Measurements from ENCODE around the gene ZNF397.

ZNF397 gene

GRCh38 chr18:35267161-35267651 lies 26.4 kb downstream of the ZNF397 start:
- TF ChIP-seq Cebpa-rat (IDR thresholded peaks at IDR 0.05), result no peak
- Histone ChIP-seq H3K4me2 (no peak overlapping the region), H3K27me3 (no peaks in the 10 kb centered on the region), H3K9me3 (peaks cover 61% of the 10 kb centered on the region), H3K4me3 (peak overlapping the region; percentile 22; the same call in 1 of the 2 replicates), H3K4me1 (peaks cover 7% of the 10 kb centered on the region; the same call in 1 of the 2 replicates), H3K36me3 (peaks cover 67% of the 10 kb centered on the region), H3K9ac (no peak overlapping the region), H4K20me1 (no peaks in the 10 kb centered on the region), H3K27ac (no peak overlapping the region)

GRCh38 chr18:35267809-35268208 lies 27.0 kb downstream of the ZNF397 start:
- Histone ChIP-seq H3K27me3 (no peaks in the 10 kb centered on the region), H3K4me1 (peaks cover 7% of the 10 kb centered on the region; the same call in 1 of the 2 replicates), H4K20me1 (no peaks in the 10 kb centered on the region), H3K9me3 (peaks cover 67% of the 10 kb centered on the region), H3K27ac (no peak overlapping the region), H3K4me3 (no peak overlapping the region), H3K4me2 (no peak overlapping the region), H3K9ac (no peak overlapping the region), H3K36me3 (peaks cover 67% of the 10 kb centered on the region)
- TF ChIP-seq Cebpa-rat (IDR thresholded peaks at IDR 0.05), result no peak

DNA sequence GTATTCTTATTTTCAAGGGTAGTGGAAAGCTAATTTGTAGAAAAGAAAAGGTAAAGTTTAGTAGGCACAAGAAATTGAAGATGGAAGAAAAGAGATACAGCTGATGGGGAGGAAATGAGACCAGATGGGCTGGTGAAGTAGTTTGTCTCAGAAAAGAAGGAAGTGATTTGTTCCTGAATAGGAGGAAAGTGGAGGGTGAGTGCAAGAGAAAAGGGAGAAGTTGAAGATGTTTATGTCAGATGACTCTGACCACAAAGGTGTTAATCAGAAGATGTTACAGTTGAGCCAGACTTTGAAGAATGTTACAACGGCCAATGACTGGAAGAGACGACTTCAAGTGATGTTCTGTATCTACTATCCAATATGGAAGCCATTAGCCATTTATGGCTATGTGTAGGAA lies 28.0 kb downstream of the ZNF397 start:
- Histone ChIP-seq H3K9ac (no peak overlapping the region), H3K27me3 (no peaks in the 10 kb centered on the region), H3K4me1 (peaks cover 7% of the 10 kb centered on the region; the same call in 1 of the 2 replicates), H3K36me3 (peaks cover 57% of the 10 kb centered on the region), H3K27ac (no peak overlapping the region), H3K9me3 (peaks cover 76% of the 10 kb centered on the region), H3K4me2 (no peak overlapping the region; the same call in 1 of the 2 replicates), H3K4me3 (no peak overlapping the region), H4K20me1 (no peaks in the 10 kb centered on the region)
- no peak for TF ChIP-seq Cebpa-rat (IDR thresholded peaks at IDR 0.05)

DNA sequence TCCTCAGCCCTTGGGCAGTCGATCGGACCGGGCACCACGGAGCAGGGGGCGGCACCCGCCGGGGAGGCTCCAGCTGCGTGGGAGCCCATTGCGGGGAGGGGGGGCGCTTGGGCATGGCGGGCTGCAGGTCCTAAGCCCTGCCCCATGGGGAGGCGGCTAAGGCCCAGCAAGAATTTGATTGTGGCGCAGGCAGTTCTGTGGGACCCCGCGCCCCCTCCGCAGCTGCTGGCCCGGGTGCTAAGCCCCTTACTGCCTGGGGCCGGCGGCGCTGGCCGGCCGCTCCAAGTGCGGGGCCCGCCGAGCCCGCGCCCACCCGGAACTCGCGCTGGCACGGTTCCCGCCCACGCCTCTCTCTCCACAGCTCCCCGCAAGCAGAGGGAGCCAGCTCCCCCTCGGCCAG lies 30.8 kb downstream of the ZNF397 start:
- Histone ChIP-seq H4K20me1 (no peaks in the 10 kb centered on the region), H3K4me2 (no peak overlapping the region), H3K4me3 (no peak overlapping the region), H3K27me3 (no peaks in the 10 kb centered on the region), H3K4me1 (peaks cover 7% of the 10 kb centered on the region; the same call in 1 of the 2 replicates), H3K36me3 (peaks cover 33% of the 10 kb centered on the region), H3K9ac (no peak overlapping the region), H3K9me3 (peaks cover 80% of the 10 kb centered on the region), H3K27ac (no peak overlapping the region)
- no peak for TF ChIP-seq Cebpa-rat (IDR thresholded peaks at IDR 0.05)

DNA sequence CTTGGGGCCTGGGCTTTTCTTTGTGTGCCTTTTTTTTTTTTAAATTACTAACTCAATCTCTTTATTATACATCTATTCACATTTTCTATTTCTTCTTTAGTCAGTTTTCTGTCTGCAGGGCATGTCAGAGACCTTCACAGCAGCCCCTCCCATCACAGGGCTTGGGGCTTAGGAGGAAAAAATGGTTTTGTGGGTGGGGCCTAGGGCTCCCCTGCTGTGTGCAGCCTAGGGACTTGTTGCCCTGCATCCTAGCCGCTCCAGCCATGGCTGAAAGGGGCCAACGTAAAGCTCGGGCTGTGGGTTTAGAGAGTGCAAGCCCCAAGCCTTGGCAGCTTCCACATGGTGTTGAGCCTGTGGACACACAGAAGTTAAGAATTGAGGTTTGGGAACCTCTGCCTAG lies 35.4 kb downstream of the ZNF397 start:
- Histone ChIP-seq H3K27me3 (no peaks in the 10 kb centered on the region), H3K4me1 (no peaks in the 10 kb centered on the region), H4K20me1 (no peaks in the 10 kb centered on the region), H3K36me3 (peaks cover 22% of the 10 kb centered on the region), H3K9ac (no peak overlapping the region), H3K27ac (no peak overlapping the region), H3K4me3 (no peak overlapping the region), H3K4me2 (no peak overlapping the region), H3K9me3 (peaks cover 64% of the 10 kb centered on the region)
- no peak for TF ChIP-seq Cebpa-rat (IDR thresholded peaks at IDR 0.05)

DNA sequence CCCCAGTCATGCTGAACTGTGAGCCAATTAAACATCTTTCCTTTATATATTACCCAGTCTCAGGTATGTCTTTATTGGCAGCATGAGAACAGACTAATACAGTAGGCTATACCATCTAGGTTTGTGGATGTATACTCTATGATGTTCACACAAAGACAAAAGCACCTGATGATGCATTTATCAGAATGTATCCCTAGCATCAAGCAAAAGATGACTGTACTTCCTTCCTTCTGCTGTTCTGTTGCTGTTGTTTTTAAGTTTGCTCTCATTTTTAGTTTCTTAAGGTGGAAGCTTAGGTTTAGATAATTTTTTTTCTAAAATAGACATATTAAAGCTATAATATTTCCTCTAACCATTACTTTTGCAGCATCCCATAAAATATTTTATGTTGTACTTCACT lies 36.8 kb downstream of the ZNF397 start:
- Histone ChIP-seq H3K9ac (no peak overlapping the region), H3K9me3 (peaks cover 53% of the 10 kb centered on the region), H3K36me3 (peaks cover 15% of the 10 kb centered on the region), H3K4me3 (no peak overlapping the region), H4K20me1 (no peaks in the 10 kb centered on the region), H3K4me1 (no peaks in the 10 kb centered on the region), H3K27me3 (no peaks in the 10 kb centered on the region), H3K27ac (no peak overlapping the region), H3K4me2 (no peak overlapping the region)
- TF ChIP-seq Cebpa-rat (IDR thresholded peaks at IDR 0.05), result no peak

DNA sequence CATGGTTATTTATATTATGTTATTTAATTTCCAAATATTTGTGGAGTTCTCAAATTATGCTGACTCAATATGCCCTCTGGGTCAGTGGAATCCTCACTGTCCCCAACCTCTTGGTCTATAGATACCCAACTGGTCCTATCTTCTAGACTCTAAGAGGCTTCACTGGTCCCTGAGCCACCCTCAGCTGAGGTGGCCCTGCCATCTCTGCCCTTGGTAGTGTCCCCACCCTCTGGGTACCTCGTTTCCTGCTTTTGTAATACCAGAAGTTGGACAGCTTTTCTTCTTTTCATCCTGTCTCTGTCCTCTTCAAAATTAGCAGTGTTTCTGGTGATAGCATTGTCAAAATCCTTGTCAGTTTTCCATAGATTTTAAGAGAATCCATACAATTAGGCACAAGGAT lies 37.3 kb downstream of the ZNF397 start:
- no peak for TF ChIP-seq Cebpa-rat (IDR thresholded peaks at IDR 0.05)
- no peak overlapping the region for H3K4me3 ChIP-seq
- H3K4me1 ChIP-seq, result no peaks in the 10 kb centered on the region
- no peaks in the 10 kb centered on the region for H4K20me1 ChIP-seq
- H3K9ac ChIP-seq, result no peak overlapping the region
- no peak overlapping the region for H3K4me2 ChIP-seq
- no peak overlapping the region for H3K27ac ChIP-seq
- peaks cover 18% of the 10 kb centered on the region for H3K36me3 ChIP-seq
- no peaks in the 10 kb centered on the region for H3K27me3 ChIP-seq
- H3K9me3 ChIP-seq, result peaks cover 53% of the 10 kb centered on the region

GRCh38 chr18:35278969-35279368 lies 38.1 kb downstream of the ZNF397 start:
- H4K20me1 ChIP-seq, result no peaks in the 10 kb centered on the region
- no peak overlapping the region for H3K9ac ChIP-seq
- peaks cover 54% of the 10 kb centered on the region for H3K9me3 ChIP-seq
- no peak overlapping the region for H3K4me2 ChIP-seq
- no peak for TF ChIP-seq Cebpa-rat (IDR thresholded peaks at IDR 0.05)
- peaks cover 27% of the 10 kb centered on the region for H3K36me3 ChIP-seq
- no peak overlapping the region for H3K27ac ChIP-seq
- no peaks in the 10 kb centered on the region for H3K4me1 ChIP-seq
- no peak overlapping the region for H3K4me3 ChIP-seq
- H3K27me3 ChIP-seq, result no peaks in the 10 kb centered on the region

GRCh38 chr18:35282353-35282752 lies 41.5 kb downstream of the ZNF397 start:
- no peaks in the 10 kb centered on the region for H3K4me1 ChIP-seq
- no peak overlapping the region for H3K9ac ChIP-seq
- H4K20me1 ChIP-seq, result no peaks in the 10 kb centered on the region
- H3K4me3 ChIP-seq, result no peak overlapping the region
- no peak for TF ChIP-seq Cebpa-rat (IDR thresholded peaks at IDR 0.05)
- H3K4me2 ChIP-seq, result no peak overlapping the region
- no peak overlapping the region for H3K27ac ChIP-seq
- H3K36me3 ChIP-seq, result peaks cover 38% of the 10 kb centered on the region
- no peaks in the 10 kb centered on the region for H3K27me3 ChIP-seq
- peaks cover 44% of the 10 kb centered on the region for H3K9me3 ChIP-seq

GRCh38 chr18:35283923-35284794 lies 43.3 kb downstream of the ZNF397 start:
- Histone ChIP-seq H3K9me3 (peaks cover 39% of the 10 kb centered on the region), H3K27ac (no peak overlapping the region), H3K4me1 (peaks cover 6% of the 10 kb centered on the region), H4K20me1 (no peaks in the 10 kb centered on the region), H3K4me3 (peak overlapping the region; percentile 2; the same call in 1 of the 2 replicates), H3K4me2 (no peak overlapping the region), H3K9ac (no peak overlapping the region), H3K27me3 (no peaks in the 10 kb centered on the region), H3K36me3 (peaks cover 32% of the 10 kb centered on the region)
- TF ChIP-seq Cebpa-rat (IDR thresholded peaks at IDR 0.05), result no peak

Measured in BLaER1 (cell line).